HAP-1 (cell line): ENCODE measurements around the gene AP1M1.
A peak's percentile ranks its signal among the peaks of the same experiment; 100 is the strongest.

Source experiments
- DNase-seq, 2 experiments: peaks; one replicate each; pipeline ENCODE4 v3.0.0-alpha.2; 2016 to 2020; ENCODE audit warnings: low spot score in 2 of 2
- H3K27me3 ChIP-seq: fragments of 250-450 bp; sonication (Bioruptor Pico); 2 replicates; pipeline ENCODE4 v1.5.1; 2020; ENCODE audit warnings: low read depth, mild to moderate bottlenecking, moderate library complexity
- H3K36me3 ChIP-seq: fragments of 250-450 bp; sonication (Bioruptor Pico); replicated peaks from 2 replicates; pipeline ENCODE4 v1.5.1; 2020; ENCODE audit warnings: mild to moderate bottlenecking
- H3K4me1 ChIP-seq: fragments of 250-450 bp; sonication (Bioruptor Pico); 2 replicates; pipeline ENCODE4 v1.5.1; 2020; ENCODE audit warnings: mild to moderate bottlenecking
- H3K4me3 ChIP-seq: fragments of 250-450 bp; sonication (Bioruptor Pico); 2 replicates; pipeline ENCODE4 v1.5.1; 2020; ENCODE audit warnings: mild to moderate bottlenecking, moderate library complexity
- H3K9me3 ChIP-seq: fragments of 250-450 bp; sonication (Bioruptor Pico); 2 replicates; pipeline ENCODE4 v1.5.1; 2020; ENCODE audit warnings: mild to moderate bottlenecking, moderate library complexity
- in situ Hi-C: fragments of 300-500 bp; cut with MboI; formaldehyde crosslinking; loops from 3 replicates; pipeline ENCODE4 v1.14.3; 2020; ENCODE audit warnings: low sequenced_read_pairs, inconsistent platforms, mixed read lengths

The AP1M1 gene

GRCh38 chr19:16193466-16193865 is 4.2 kb upstream of the AP1M1 start:
- Histone ChIP-seq H3K9me3 (no peaks in the 10 kb centered on the region), H3K36me3 (peaks cover 32% of the 10 kb centered on the region), H3K4me1 (peaks cover 8% of the 10 kb centered on the region), H3K27me3 (no peaks in the 10 kb centered on the region), H3K4me3 (no peak overlapping the region)
- peak; percentile 75 to 77 for DNase-seq
- in situ Hi-C loops: no loop called here

- DNase-seq: no peak
- Histone ChIP-seq H3K27me3 (no peaks in the 10 kb centered on the region), H3K4me1 (peaks cover 8% of the 10 kb centered on the region), H3K9me3 (no peaks in the 10 kb centered on the region), H3K36me3 (peaks cover 5% of the 10 kb centered on the region), H3K4me3 (peak overlapping the region; percentile 96)
- in situ Hi-C loops: no loop called here
These were observed 506 bp upstream of the AP1M1 start for GRCh38 chr19:16197188-16197621.

DNA sequence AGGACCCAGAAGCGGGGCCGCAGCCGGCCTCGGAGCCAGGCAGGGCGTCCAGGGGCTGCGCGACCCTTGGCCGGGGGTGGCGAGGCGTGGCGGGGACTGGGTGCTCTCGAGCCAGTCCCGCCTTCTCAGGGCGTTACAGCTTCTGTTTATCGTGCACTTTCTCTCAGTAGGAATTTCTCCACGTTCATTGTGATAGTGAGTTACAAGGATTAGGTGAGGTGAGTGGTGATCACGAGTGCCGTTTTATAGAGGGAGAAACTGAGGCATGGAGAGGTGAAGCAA is 600 bp downstream of the AP1M1 start:
- no peak for DNase-seq
- peaks cover 13% of the 10 kb centered on the region for H3K36me3 ChIP-seq
- in situ Hi-C loops: no loop called here
- H3K9me3 ChIP-seq: no peaks in the 10 kb centered on the region
- H3K4me1 ChIP-seq: peaks cover 7% of the 10 kb centered on the region
- H3K27me3 ChIP-seq: no peaks in the 10 kb centered on the region
- peak overlapping the region; percentile 96 for H3K4me3 ChIP-seq

DNA sequence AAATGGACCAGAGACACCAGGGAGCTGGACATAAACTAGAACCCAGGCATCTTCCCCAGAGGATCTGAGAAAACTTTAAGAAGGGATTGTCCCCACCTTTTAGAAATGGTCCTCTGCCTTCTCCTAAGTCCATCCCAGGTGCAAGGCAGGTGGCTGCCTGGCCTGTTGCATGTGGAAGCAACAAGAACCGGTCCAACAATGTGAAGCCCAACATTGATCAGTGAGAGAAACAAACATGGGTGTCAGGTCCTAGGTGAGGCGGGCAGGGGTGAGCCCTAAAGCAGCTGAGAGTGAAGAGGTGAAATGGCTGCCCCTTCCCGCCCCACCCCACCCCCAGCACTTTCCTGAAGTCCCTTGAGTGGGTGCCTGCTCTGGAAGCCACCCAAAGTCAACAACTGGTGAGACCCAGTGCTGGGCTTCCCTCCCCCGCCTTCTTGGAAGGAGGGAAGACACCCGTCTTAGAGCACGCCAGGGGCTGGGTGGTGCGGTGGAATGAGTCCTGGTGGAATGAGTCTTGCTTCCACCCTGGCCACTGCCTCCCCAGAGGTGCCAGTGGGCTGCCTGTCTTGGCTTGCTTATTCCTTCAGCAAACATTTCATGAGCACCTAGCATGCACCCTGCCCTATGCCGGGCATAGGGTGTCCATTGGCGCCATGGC is 1.7 kb downstream of the AP1M1 start:
- Histone ChIP-seq H3K27me3 (no peaks in the 10 kb centered on the region), H3K4me1 (0 out of 2 replicates have a peak, but pooled peaks cover 3% of the 10 kb centered on the region), H3K4me3 (no peak overlapping the region; the same call in 1 of the 2 replicates), H3K36me3 (peaks cover 17% of the 10 kb centered on the region), H3K9me3 (no peaks in the 10 kb centered on the region)
- no peak for DNase-seq
- in situ Hi-C loops: no loop called here

- no peak for DNase-seq
- peaks cover 17% of the 10 kb centered on the region for H3K36me3 ChIP-seq
- no peak overlapping the region for H3K4me3 ChIP-seq
- H3K27me3 ChIP-seq: no peaks in the 10 kb centered on the region
- in situ Hi-C loops: no loop called here
- no peaks in the 10 kb centered on the region for H3K9me3 ChIP-seq
- 0 out of 2 replicates have a peak, but pooled peaks cover 3% of the 10 kb centered on the region for H3K4me1 ChIP-seq
These were observed 2.6 kb downstream of the AP1M1 start for GRCh38 chr19:16200038-16201010.

DNA sequence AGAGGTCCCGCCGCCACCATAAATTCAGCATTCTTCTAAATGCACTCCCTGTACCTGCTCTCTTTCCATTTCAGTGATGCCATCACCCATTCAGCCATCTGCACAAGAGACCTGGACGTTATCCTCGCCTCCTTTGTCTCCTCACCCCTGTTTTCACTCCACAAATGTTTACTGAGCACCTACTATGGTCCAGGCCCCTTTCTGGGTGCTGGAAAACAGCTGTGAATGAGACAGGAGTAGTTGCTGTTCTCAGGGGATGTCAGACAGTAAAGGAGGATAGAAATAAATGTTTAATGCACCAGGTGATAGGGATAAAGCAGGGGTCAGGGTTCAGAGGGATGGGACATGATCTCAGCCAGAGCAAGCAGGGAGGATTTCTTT is 3.3 kb downstream of the AP1M1 start:
- Histone ChIP-seq H3K36me3 (peaks cover 17% of the 10 kb centered on the region), H3K9me3 (no peaks in the 10 kb centered on the region), H3K4me1 (0 out of 2 replicates have a peak, but pooled peaks cover 3% of the 10 kb centered on the region), H3K27me3 (no peaks in the 10 kb centered on the region), H3K4me3 (no peak overlapping the region)
- no peak for DNase-seq
- in situ Hi-C loops: no loop called here

GRCh38 chr19:16202320-16203255 is 4.9 kb downstream of the AP1M1 start:
- H3K36me3 ChIP-seq: peaks cover 17% of the 10 kb centered on the region
- H3K4me3 ChIP-seq: no peak overlapping the region
- in situ Hi-C loops: no loop called here

DNA sequence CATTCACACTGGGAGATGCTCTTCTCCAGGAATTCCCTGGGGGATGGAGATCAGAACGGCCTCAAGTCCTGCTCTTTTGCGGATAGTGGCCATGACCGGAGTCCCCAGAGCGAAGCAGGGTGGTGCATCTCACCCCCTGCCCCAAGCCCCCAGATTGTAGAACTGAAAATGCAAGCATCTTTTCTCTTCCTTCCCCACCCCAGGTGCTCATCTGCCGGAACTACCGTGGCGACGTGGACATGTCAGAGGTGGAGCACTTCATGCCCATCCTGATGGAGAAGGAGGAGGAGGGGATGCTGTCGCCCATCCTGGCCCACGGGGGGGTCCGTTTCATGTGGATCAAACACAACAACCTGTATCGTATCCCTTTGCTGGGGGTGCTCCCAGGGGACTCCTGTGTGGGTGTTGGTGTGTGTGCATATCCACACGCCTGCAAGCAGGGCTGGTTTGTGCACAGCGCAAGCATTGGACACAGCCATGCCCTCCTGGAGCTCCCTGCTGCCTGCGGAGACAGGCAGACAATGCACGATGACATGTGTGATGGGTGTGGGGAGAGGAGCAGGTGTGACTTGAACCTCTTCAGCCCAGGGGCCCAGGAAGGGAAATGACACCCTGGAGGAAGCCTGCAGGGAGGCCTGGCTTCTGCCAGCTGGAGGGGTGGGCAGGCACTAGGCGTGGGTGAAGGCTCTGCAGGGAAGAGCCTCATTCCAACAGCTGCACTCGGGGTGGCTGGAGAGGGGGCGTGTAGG is 5.7 kb downstream of the AP1M1 start:
- Histone ChIP-seq H3K9me3 (no peaks in the 10 kb centered on the region), H3K4me1 (no peaks in the 10 kb centered on the region), H3K36me3 (peaks cover 24% of the 10 kb centered on the region), H3K27me3 (no peaks in the 10 kb centered on the region), H3K4me3 (no peak overlapping the region)
- in situ Hi-C loops: no loop called here
- no peak for DNase-seq

More at GRCh38 chr19:16202320-16203255, 4.9 kb downstream of the AP1M1 start:
- no peak for DNase-seq
- no peaks in the 10 kb centered on the region for H3K27me3 ChIP-seq
- no peaks in the 10 kb centered on the region for H3K9me3 ChIP-seq
- no peaks in the 10 kb centered on the region for H3K4me1 ChIP-seq

GRCh38 chr19:16204005-16204294 is 6.2 kb downstream of the AP1M1 start:
- Histone ChIP-seq H3K27me3 (no peaks in the 10 kb centered on the region), H3K9me3 (no peaks in the 10 kb centered on the region), H3K36me3 (peaks cover 29% of the 10 kb centered on the region), H3K4me3 (no peak overlapping the region), H3K4me1 (no peaks in the 10 kb centered on the region)
- no peak for DNase-seq
- in situ Hi-C loops: no loop called here

- DNase-seq: no peak
- H3K36me3 ChIP-seq: peaks cover 39% of the 10 kb centered on the region
- no peak overlapping the region for H3K4me3 ChIP-seq
- no peaks in the 10 kb centered on the region for H3K27me3 ChIP-seq
- in situ Hi-C loops: no loop called here
- no peaks in the 10 kb centered on the region for H3K9me3 ChIP-seq
- no peaks in the 10 kb centered on the region for H3K4me1 ChIP-seq
These were observed 7.7 kb downstream of the AP1M1 start for GRCh38 chr19:16205205-16206045.

- peaks cover 37% of the 10 kb centered on the region for H3K36me3 ChIP-seq
- DNase-seq: no peak
- H3K4me1 ChIP-seq: no peaks in the 10 kb centered on the region
- H3K27me3 ChIP-seq: no peaks in the 10 kb centered on the region
- H3K4me3 ChIP-seq: no peak overlapping the region
- H3K9me3 ChIP-seq: no peaks in the 10 kb centered on the region
- in situ Hi-C loops: no loop called here
These were observed 8.4 kb downstream of the AP1M1 start for GRCh38 chr19:16206046-16206605.

DNA sequence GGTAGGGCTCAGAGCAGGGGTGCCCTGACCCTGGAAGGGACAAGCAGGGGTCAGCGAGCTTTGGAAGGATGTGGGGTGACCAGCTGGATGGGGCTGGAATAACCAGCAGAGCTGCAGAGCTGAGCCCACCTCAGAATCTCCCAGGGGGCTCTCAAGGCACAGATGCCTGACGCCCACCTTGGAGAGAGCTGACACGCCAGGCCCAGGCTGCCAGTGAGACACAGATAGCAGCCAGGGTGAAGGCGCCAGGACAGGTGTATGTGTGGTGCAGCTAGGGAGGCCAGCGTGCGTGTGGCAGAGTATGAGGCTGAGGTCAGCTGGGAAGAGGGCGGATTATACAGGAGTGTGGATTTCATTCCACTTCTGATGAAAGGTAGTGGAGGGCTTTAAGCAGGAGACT is 8.9 kb downstream of the AP1M1 start:
- Histone ChIP-seq H3K36me3 (peaks cover 37% of the 10 kb centered on the region), H3K4me1 (no peaks in the 10 kb centered on the region), H3K9me3 (no peaks in the 10 kb centered on the region), H3K4me3 (no peak overlapping the region), H3K27me3 (no peaks in the 10 kb centered on the region)
- in situ Hi-C loops: no loop called here
- DNase-seq: no peak
